HG02623 (cell line): ENCODE data around the gene ZNF550.

Experiments
- ATAC-seq: cut with Tn5 transposase; IDR thresholded peaks from one replicate; pipeline ENCODE4 v1.9.1; 2021; ENCODE audit warnings: moderate library complexity; ENCODE audit not compliant: unreplicated experiment

ZNF550 gene

DNA sequence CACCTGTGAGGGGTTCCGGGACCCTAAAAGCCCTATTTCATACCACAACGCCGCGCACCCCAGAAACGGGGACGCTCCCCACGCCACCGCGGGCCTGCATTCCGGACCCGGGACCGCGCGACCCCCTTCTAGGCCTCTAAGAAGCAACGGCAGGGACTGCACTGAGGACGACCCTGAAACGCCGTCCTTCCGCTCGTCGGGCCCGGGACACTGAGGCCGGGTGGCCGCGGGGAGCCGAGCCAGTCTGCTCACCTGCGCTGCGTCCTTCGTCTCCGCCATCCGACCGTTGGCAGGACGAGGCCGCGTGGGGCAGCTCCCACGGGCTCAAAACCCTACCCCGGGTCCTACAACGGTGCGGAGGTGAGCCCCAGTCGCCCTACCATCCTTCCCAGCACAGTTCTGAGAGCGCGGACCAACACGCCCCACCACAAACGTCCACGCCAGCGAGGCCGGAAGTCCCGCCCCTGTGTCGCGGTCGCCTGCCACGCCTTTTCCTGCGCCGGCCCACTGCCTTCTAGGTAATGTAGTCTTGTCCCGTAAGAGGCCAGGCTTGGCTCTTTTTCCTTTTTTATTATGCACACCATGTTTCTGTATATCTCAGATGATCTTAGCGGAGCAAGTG is at the start of gene ZNF550:
ZNF550 (minus strand) TSS at position 460 of the 622 bp plus-strand sequence; CDS start at position 279, 181 bp downstream.
- peak; percentile 85 for ATAC-seq

DNA sequence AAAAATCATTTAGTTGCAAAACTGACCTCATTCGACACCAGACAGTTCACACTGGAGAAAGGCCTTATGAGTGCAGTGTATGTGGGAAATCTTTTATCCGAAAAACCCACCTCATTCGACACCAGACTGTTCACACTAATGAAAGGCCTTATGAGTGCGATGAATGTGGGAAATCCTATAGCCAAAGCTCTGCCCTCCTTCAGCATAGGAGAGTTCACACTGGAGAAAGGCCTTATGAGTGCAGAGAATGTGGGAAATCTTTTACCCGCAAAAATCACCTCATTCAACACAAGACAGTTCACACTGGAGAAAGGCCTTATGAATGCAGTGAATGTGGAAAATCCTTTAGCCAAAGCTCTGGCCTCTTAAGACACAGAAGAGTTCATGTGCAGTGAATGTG is 47.3 kb upstream of the ZNF550 start:
- ATAC-seq = no peak

DNA sequence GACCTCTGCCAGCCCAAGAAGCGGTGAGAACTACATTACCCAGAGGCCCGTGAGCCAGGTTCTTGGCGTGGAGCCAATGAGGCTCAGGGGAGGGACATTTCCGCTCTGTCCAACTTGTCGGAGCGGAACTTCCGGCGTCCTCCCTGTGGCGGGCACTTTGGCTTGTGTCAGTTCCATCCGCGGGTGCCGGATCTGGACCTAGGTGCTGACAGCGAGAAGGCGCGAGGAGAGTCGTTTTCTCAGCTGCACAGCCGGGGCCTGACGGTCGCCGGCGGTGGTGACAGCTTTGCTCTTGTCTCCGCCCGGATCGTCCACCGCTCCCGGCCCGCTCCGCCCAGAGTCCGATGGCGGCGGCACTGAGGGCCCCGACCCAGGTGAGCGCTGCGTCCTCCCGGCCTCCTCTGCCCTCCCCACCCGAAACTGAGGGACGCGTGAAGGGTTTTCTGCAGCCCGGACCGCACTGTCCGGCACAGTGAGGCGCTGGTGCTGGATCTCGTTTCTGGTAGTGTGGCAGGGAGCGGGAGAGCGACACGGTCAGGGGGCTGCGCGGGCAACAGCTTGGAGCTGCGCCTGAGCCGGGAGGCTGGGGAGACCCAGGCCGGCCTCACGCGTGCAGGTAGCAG is 40.2 kb upstream of the ZNF550 start, which contains the start of gene ZNF530:
ZNF530 (plus strand) TSS at position 125 of the 623 bp plus-strand sequence. CDS start 4,461 bp downstream, outside the sequence.
- peak; percentile 93 for ATAC-seq

DNA sequence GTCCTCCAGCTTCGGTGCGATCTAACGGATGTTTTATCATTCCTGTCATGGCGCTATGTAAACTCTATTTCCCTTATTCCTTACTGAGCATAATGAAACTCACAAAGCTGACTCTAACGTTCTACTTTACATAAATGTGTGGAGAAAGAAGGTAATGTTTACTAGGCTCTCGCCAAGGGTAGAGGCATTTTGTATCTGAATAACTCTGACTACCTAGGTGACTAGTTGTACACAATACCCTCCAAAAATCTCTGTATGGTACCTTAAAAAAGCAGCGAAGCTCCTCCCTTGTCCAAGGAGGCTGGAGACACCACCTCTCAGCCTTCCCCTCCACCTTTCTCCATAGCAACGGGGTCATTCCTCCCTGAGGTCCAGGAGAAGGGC is 39.7 kb upstream of the ZNF550 start:
- no peak for ATAC-seq

DNA sequence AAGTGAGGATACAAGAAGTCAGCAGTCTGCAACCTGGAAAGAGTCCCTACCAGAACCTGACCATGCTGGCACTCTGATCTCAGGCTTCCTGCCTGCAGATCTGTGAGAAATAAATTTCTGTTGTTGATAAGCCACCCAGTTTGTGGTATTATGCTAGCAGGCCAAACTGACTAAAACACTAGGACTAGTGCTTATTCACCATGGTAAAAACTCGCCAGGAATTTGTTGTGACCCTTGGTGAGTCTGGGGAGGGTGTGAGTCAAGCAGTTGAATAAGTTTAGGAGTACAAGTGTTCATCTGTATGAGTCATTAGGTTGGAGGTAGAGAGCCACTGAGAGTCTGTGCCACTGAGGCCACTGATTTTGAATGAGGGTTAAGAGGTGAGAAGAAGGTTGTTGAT is 27.9 kb upstream of the ZNF550 start:
- ATAC-seq = no peak

DNA sequence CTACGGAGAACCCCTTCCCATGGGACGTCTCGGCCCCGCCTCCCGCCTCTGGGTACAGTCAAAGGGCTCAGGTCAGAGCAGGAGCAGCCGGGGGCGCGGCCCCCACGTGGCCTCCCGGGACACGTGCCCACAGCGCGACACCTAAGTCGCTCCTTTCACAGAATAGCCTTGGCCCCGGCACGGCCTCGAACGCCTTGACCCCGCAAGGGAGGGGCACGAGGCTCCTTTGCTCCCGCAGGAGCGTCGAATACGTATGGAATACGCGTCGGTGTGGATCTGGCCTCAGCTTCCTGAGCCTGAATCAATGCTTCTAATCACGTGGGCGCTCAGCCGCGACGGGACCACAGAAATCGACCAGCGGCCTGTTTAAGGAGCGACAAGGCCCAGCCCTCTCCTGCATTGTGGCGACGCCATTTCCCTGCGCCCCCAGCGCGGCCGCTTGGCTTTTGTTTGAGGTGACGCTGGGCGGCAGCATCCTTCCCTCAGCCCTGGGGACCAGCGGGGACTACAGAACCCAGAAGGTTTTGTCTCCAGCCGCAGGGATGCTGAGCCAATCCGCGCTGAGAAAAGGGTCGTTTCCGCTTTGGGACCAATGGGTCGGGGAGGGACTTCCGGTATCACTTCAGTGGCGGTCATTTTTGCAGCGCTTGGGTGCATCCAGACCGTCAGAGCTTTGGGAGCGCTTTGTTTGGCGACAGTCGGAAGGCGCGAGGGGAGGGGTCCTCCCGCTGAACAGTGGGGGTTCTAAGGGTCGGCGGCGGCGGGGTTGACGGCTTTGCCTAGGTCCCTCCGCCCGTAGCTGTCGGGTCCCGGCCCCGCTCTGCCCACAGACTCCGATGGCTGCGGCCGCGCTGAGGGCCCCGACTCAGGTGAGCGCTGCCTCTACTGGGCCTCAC is 24.1 kb upstream of the ZNF550 start, which contains the start of gene ZIK1:
ZIK1 (plus strand) TSS at position 625 of the 896 bp plus-strand sequence; CDS start at position 837, 212 bp downstream.
- ATAC-seq = peak; percentile 82

DNA sequence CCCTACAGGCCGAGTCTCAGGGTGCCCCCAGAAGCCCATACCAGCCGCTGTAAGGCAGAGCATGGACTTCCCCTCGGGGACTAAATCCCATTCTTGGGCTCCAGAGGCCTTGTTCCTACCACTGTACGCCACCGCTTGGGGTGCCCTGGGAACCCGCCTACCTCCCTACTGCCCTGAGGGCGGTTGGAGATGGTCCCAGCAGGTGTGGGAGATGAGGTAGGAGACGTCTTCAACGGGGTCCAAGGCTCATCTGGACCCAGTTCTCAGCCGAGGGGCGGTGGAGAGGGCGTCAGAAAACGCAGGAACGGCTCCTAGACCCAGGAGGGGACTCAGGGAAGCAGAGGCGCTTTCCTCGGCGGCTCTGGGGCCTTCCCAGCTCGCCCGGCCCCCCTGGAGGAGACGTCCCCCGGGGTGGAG is 23.4 kb upstream of the ZNF550 start:
- no peak for ATAC-seq

DNA sequence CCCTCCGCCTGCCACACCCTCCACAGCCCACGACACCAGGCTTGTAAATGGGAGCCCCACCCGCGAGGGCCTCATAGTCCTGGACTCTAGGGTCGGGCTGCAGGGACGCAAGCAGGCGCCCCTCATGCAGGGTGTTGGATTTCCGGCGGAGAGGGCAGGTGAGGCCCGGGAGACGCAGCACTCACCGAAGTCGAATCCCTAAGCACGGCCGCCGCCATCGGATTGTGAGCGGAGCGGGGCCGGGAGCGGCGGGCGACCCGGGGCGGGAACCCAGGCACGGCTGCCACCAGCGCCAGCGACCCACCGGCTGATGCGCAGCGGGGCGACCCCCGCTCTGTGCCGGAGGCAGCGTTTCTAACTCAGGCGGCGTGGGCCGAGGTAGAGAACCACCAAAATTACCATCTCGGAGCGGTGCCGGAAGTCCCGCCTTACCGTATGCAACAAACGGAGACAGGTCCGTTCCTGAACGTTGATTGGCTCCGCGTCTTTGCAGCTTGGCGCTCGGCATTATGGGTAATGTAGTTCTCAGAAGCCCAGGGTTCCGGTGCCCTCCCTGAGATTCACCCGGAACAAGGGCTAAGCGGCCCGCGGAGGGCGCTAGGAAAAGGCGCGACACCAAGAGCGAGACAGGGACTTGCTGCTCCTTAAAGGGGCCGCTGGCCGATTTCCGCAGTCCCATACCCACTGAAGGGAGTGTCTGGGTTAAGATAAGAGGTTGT is 19.0 kb upstream of the ZNF550 start, which contains the start of gene ZNF416:
ZNF416 (minus strand) TSS at position 425 of the 719 bp plus-strand sequence; CDS start at position 218, 207 bp downstream.
- ATAC-seq = peak; percentile 93

DNA sequence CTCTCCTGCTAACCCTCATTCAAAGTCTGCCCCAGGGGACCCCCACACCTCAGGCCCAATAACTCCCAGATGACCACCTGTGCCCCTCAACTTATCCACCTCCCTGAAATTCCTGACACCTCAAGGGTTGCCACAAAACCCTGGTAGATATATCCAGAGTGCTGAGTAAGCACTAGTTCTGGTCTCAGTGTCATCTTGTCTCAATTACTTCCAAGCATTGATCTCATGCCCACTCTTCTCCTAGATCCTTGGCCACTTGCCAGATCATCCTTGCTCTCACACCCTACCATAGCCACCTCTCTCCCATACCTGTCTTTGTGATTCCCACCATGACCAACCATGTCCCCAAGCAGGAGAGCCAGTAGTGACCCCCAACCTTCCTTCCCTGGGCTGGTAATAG is 17.0 kb upstream of the ZNF550 start:
- ATAC-seq = no peak

DNA sequence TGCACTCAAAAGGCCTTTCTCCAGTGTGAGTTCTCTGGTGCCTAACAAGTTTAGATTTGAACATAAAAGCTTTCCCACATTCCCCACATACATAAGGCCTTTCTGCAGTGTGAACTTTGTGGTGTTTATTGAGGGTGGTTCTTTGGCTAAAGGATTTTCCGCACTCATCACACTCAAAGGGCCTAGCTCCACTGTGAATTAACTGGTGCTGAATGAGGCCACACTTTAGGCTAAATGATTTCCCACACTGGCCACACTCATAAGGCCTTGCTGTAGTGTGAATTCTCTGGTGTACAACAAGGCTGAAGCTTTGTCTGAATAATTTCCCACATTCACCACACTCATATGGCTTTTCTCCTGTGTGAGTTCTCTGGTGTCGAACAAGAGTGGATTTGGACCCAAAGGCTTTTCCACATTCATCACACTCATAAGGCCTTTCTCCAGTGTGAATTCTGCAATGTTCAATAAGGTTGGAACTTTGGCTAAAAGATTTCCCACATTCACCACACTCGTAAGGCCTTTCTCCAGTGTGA is 12.8 kb upstream of the ZNF550 start:
- no peak for ATAC-seq

DNA sequence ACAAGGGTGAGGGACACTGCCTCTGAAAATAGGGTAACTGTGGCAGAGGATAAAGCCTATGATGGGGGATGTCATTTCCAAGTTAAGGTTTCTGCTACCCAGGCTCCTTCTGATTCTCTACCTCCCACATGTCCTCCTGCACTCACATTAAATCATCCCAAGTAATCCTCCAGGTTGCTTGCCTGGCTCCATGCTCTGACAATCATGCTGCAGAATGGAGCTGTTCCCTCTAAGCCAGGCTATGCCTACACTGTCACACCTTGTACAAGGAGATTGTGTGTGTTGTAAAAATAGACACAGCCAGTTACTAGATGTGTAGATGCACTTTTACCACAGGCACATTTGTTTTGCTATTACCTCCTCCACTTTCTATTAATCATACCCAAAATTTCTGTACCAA is 11.0 kb upstream of the ZNF550 start:
- ATAC-seq = no peak

DNA sequence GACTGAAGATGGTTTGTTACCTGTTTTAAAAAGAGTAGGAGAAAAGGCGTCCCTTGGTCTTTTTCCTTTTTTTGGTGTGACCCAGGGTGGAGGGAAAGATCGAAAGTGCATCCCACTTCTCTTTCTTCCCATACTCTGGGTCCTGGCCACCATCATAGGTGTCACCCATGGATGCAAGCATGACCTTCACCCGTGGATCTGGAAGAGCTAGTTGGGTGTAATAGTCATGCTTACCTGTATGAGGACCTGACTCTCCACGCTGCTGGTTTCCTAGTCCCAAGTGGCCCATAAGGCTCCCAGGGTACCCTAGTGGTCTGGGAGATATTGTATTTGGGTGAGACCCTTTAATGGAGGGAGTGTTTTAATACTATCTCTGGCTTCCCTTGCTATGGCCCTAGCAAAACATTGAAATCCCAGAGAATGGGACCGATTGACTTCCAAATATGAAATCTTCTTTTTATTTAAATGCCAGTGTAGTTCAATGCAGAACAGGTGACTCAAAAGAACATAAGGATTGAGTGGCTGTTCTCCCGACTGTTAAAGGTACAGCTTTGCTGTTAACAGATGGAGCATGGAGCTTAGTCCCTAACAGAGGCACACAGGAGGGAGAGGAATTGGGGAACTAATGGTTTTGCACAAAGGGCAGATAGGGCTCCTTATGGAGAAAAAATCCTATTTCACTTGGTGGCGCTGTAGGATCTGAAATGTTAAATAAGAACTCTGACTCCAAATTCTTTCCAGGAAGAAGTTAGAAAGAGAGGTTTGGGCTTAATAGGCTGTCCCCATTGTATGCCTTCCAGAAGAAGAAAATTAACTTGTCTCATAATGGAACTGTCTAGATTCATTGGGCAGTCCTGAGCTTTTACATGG is 7.0 kb upstream of the ZNF550 start:
- no peak for ATAC-seq

DNA sequence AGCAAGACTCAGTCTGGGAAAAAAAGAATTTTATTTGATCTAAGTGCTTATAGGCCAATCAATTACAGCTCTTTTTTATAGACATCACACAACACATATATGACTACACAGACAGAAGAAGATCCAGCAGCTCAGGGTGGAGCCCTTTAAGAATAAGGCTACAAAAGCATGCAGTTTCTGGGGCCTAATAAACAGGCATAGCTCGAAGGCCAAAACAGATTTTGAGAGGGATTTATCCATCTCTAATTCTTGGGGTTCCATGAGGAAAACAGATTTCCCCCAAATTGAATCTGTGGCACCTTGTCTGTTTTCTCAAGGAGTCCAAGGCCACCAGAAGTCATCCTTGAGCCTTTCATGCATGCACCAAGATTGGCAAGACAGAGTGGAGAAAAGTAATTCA is 3.9 kb upstream of the ZNF550 start:
- no peak for ATAC-seq

DNA sequence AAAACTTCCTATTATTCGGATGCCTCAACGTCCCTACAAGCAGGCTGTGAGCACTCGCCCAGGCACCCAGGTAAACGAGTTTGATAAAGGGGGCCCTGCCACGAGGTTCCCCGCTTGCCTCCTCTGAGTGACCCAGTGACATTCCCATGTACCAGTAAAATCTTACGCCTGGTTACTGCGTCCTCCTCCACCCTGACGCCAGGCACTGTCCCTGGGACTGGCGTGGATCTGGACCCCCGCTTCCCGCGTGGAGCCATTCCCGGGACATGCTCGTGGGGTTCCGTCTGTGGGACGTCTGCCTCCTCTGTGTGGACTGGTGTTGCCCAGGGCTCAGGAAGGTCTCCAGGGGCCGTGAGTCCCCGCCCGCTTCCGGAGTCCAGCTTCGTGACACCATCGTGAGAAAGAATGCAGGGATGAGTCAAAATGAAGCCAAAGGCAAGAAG is 407 bp upstream of the ZNF550 start:
- ATAC-seq = no peak

DNA sequence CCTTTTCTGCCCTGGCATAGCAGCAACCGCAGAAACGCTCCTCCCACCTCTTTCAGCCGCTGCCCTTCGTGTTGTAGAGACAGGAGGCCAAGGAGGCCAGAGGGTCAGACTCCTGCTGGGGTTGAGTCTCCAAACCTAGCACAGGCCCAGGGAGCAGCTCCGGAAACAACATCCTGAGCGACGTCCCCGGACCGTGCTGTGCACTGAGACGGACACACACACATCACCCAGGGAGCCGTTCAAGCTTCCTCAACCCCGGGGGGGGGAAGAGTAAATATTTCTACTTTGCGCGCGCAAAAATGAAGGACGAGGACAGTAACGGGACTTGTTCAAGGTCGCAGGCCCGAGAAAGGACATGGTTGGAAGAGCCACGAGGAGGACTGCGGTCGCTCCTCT is 657 bp downstream of the ZNF550 start:
- ATAC-seq = peak; percentile 20

DNA sequence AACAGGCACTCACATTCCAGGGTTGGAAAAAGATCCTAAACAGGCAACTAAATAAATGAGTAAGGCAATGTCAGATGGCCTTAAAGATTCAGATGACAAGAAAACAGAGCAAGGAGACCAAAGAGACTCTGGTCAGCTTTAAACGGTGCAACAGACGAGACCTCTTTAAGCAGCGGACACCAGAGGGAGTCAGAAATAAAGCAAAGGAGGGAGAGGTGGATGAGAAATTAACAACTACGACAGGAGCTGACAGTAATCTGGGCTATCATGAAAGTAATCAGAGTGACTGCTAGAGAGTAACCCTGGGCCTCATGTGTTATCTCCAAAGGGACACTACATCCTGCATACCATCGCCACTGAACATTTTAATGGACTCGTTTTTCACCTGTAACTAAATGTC is 1.1 kb downstream of the ZNF550 start:
- ATAC-seq = no peak

DNA sequence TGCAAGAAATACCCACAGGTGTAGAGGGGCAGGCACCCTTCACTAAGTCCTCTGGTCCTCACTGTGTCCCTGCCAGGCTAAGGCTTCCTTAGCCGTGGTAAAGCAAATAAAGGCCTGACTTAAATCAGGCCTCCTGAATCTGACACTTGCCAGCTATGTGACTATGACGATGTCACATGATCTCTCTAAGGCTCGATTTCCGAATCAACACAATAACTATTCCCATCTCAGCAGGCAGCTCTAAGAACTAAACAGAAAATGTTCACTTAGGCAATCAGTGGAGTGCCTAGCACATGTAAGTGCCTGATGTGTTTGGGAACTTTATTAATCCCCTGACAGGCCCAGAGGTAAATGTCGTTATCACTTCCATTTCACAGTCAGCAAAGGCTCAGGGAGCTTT is 2.0 kb downstream of the ZNF550 start:
- ATAC-seq = no peak

DNA sequence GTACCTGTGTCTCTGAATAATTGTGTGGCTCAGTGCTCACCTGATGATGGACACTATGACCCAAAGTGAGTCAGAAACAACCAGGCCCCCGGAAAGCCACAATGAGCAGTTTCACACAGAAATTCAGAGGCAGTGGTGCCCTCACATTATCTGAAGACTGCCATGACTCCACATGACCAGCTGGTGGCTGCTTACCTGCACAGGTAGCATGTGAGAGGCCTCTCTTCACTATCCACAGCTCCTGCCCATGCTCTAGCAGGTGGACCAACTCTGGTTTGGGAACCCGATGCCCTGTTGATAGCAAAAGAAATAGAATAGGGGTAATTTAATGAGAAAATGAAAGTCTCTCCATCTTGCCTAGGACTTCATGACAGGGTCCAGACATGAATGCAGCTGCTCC is 7.2 kb downstream of the ZNF550 start:
- ATAC-seq = no peak

DNA sequence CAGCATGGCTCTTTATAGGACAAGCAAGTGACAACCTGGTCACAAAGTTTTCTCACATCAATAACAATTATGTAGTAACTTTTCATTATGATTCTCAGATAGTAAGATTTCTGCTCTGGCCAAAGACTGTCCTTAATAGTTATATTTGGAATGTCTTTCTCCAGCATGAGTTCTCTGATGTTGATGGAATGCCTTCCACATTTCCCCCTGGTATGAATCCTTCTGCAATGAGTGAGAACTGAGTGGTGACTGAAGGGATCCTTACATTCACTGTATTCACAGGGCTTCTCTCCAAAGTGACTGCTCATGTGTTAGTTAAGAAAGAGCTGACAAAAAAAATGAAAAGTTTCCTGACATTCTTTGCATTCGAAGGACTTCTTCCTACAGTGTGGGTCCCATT is 13.2 kb downstream of the ZNF550 start:
- ATAC-seq = no peak
